ENCODE measurements around the gene SMIM8. TPM values are rescaled to one million over a fixed set of nuclear protein-coding genes. Genes with fewer than 3 reads are reported as not detected.

SMIM8 gene
- total RNA-seq, 3 donors from 2014 or later: 9.6 to 17.9 (median 13.4) TPM

DNA sequence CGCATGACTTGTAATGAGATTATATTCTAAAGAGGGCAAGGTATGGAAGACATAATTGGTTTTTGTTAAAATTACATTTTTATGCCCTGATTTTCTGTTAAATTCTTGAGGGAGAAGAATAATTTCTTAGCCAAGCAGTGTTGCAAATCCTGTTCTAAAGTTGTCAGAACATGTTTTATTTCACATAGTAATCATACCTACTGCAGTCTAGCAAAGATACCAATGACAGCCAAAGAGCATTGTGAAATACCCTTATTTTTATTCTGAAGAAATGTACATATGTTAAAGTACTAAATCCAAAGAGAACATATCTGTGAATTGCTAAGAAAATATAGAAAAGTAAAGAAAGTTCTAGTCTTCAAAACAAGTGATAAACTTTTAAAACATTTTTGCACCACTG lies 39.6 kb upstream of the SMIM8 start:
- Histone ChIP-seq H3K27me3 (no peaks in the 10 kb centered on the region), H3K27ac (no peak overlapping the region), H3K4me3 (no peak overlapping the region), H3K9me3 (no peaks in the 10 kb centered on the region), H3K4me1 (no peaks in the 10 kb centered on the region), H3K36me3 (no peaks in the 10 kb centered on the region)
- DNase-seq (ENCODE audit: low spot score in 2 of 2): no peak
- intact Hi-C loops (cut with DNase I; ENCODE audit: low total_unique reads): no loop called here
- no peak for TF ChIP-seq POLR2A (IDR thresholded peaks at IDR 0.05)
- no peak for TF ChIP-seq POLR2AphosphoS5 (IDR thresholded peaks at IDR 0.05)
- TF ChIP-seq, protein P1, sequence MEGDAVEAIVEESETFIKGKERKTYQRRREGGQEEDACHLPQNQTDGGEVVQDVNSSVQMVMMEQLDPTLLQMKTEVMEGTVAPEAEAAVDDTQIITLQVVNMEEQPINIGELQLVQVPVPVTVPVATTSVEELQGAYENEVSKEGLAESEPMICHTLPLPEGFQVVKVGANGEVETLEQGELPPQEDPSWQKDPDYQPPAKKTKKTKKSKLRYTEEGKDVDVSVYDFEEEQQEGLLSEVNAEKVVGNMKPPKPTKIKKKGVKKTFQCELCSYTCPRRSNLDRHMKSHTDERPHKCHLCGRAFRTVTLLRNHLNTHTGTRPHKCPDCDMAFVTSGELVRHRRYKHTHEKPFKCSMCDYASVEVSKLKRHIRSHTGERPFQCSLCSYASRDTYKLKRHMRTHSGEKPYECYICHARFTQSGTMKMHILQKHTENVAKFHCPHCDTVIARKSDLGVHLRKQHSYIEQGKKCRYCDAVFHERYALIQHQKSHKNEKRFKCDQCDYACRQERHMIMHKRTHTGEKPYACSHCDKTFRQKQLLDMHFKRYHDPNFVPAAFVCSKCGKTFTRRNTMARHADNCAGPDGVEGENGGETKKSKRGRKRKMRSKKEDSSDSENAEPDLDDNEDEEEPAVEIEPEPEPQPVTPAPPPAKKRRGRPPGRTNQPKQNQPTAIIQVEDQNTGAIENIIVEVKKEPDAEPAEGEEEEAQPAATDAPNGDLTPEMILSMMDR (IDR thresholded peaks at IDR 0.05): no peak

DNA sequence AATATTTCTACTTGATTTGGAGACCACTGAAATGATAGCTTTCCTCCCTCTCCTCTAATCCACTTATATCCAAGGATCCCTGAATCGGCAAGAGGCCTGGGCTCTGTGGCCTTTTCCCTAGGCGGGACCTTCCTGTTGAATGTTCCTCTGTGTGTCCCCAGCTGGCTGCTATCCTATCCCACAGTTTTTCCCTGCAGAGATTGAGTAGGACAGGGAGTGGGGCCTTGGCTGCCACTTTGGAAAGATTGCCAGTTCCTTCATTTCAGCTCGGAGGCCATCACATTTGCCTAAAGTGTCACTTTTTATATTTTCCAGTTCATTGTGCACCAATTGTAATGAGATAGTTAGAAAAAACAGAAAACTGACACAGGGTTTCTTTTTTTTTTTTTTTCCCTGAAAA lies 38.9 kb upstream of the SMIM8 start:
- H3K4me1 ChIP-seq: no peaks in the 10 kb centered on the region
- H3K4me3 ChIP-seq: no peak overlapping the region
- no peak for TF ChIP-seq POLR2A (IDR thresholded peaks at IDR 0.05)
- TF ChIP-seq, protein P1 (IDR thresholded peaks at IDR 0.05): no peak
- no peak for DNase-seq (ENCODE audit: low spot score in 2 of 2)
- H3K27me3 ChIP-seq: no peaks in the 10 kb centered on the region
- intact Hi-C loops (cut with DNase I; ENCODE audit: low total_unique reads): no loop called here
- H3K27ac ChIP-seq: no peak overlapping the region
- H3K9me3 ChIP-seq: no peaks in the 10 kb centered on the region
- no peaks in the 10 kb centered on the region for H3K36me3 ChIP-seq

DNA sequence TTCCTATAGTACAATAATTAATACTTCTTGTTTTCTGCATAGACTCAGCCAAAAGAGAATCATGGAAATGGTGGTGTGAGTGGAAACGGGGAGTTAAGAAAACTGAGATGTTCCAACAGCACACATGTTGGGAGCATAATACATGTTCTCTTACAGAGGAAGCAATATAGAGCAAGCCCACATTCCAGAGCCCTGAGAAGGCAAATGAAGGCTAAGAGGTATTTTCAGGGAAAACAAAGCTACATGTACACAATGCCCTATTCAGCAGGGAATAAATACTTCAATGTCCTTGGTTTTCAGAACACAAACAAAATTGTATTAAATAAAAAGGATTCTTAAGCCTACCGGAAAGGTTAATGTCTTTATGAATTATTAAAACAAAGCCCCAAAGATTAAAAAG lies 35.1 kb upstream of the SMIM8 start:
- Histone ChIP-seq H3K4me3 (no peak overlapping the region), H3K27me3 (no peaks in the 10 kb centered on the region), H3K27ac (no peak overlapping the region), H3K9me3 (no peaks in the 10 kb centered on the region), H3K4me1 (no peaks in the 10 kb centered on the region), H3K36me3 (no peaks in the 10 kb centered on the region)
- DNase-seq (ENCODE audit: low spot score in 2 of 2): no peak
- intact Hi-C loops (cut with DNase I; ENCODE audit: low total_unique reads): no loop called here
- TF ChIP-seq, protein P1 (IDR thresholded peaks at IDR 0.05): no peak
- TF ChIP-seq POLR2A (IDR thresholded peaks at IDR 0.05) (no peak), POLR2AphosphoS5 (IDR thresholded peaks at IDR 0.05) (no peak)

DNA sequence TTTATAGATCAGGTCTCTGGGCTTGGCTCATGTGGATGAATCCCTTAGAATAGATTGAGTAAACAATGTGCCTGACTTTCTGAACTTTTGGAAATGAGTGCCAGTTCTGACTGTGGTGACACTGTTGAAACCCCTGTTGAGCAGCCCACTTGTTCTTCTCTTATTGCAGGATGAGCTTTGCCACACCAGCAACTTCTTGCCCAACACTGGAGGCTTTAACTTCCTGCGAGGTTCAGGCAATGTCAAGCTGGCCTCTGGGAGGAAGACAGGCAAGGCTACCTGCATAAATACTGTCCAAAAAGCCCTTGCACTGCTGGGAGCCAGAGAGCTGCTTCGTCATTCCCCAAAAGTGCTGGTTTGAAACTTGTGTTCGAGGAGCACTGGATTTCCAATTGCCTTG lies 32.8 kb upstream of the SMIM8 start:
- Histone ChIP-seq H3K4me3 (no peak overlapping the region), H3K4me1 (no peaks in the 10 kb centered on the region), H3K27me3 (no peaks in the 10 kb centered on the region), H3K9me3 (no peaks in the 10 kb centered on the region), H3K27ac (no peak overlapping the region), H3K36me3 (no peaks in the 10 kb centered on the region)
- TF ChIP-seq, protein P1 (IDR thresholded peaks at IDR 0.05): no peak
- TF ChIP-seq POLR2AphosphoS5 (IDR thresholded peaks at IDR 0.05): no peak
- TF ChIP-seq POLR2A (IDR thresholded peaks at IDR 0.05): no peak
- intact Hi-C loops (cut with DNase I; ENCODE audit: low total_unique reads): no loop called here
- no peak for DNase-seq (ENCODE audit: low spot score in 2 of 2)

DNA sequence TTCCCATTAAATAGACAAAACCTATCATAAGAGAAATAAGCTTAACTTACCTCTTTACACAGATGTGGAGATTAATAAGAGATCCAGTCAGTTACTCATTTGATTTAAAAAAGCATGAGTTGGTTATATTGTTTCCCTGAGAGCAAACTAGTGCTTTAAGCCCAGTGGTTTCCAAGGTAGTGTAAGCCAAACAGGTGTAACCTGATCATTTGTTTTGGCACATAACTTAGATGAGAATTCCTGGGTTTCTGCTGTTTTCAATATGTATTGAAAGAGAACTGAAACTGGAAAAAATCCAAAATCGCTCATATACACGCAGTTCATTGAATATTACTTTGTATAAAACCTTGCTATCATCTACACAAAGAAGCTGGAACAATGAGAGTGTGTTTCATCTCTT lies 30.5 kb upstream of the SMIM8 start:
- H3K4me1 ChIP-seq: no peaks in the 10 kb centered on the region
- H3K9me3 ChIP-seq: no peaks in the 10 kb centered on the region
- TF ChIP-seq POLR2AphosphoS5 (IDR thresholded peaks at IDR 0.05) (no peak), POLR2A (IDR thresholded peaks at IDR 0.05) (no peak)
- TF ChIP-seq, protein P1 (IDR thresholded peaks at IDR 0.05): no peak
- H3K4me3 ChIP-seq: no peak overlapping the region
- intact Hi-C loops (cut with DNase I; ENCODE audit: low total_unique reads): no loop called here
- no peak for DNase-seq (ENCODE audit: low spot score in 2 of 2)
- H3K27ac ChIP-seq: no peak overlapping the region
- H3K36me3 ChIP-seq: no peaks in the 10 kb centered on the region
- no peaks in the 10 kb centered on the region for H3K27me3 ChIP-seq
